GM12878 (cell line): ENCODE data around the gene LYPLA2. TPM values are rescaled to one million over a fixed set of nuclear protein-coding genes. Genes with fewer than 3 reads are reported as not detected.

ENCODE experiments used
- ATF7 ChIP-seq: fragments of 450-650 bp; IDR thresholded peaks from 2 replicates; pipeline ENCODE4 v1.6.1; 2016; ENCODE audit warnings: low read depth, mild to moderate bottlenecking
- CBX3 ChIP-seq: fragments of 200-600 bp; sonication (generic); IDR thresholded peaks from 2 replicates; pipeline ENCODE4 v1.6.1; 2016; ENCODE audit warnings: low read depth, borderline replicate concordance
- CREM ChIP-seq: IDR thresholded peaks from 2 replicates; pipeline ENCODE4 v1.6.1; 2014; ENCODE audit warnings: antibody characterized with exemption, low read depth
- E2F4 ChIP-seq: IDR thresholded peaks from 2 replicates; pipeline ENCODE4 v1.6.1; 2012; ENCODE audit warnings: low read depth, low read length, improper control_type of control experiment
- EZH2 ChIP-seq: IDR thresholded peaks from 2 replicates; pipeline ENCODE4 v1.6.1; 2012; ENCODE audit warnings: low read depth, mild to moderate bottlenecking, control low read depth, inconsistent platforms, low read length, borderline replicate concordance; ENCODE audit not compliant: control insufficient read depth
- FOXM1 ChIP-seq: IDR thresholded peaks from 2 replicates; pipeline ENCODE4 v1.6.1; 2012; ENCODE audit warnings: low read depth, mild to moderate bottlenecking, inconsistent platforms, low read length, moderate library complexity
- HCFC1 ChIP-seq: fragments of 150-350 bp; IDR thresholded peaks from 2 replicates; pipeline ENCODE4 v1.6.1; 2014; ENCODE audit warnings: low read length
- HDGF ChIP-seq: fragments of 450-650 bp; IDR thresholded peaks from 2 replicates; pipeline ENCODE4 v1.6.1; 2016; ENCODE audit warnings: antibody characterized with exemption
- IKZF2 ChIP-seq, 2 experiments: fragments of 450-650 bp; IDR thresholded peaks; 2 replicates each; pipeline ENCODE4 v1.6.1; 2017; ENCODE audit warnings: mild to moderate bottlenecking in 2 of 2, moderate library complexity in 2 of 2
- KAT2A ChIP-seq: conservative IDR thresholded peaks from 2 replicates; pipeline ENCODE4 v1.6.1; 2011; ENCODE audit warnings: low read depth, low read length; ENCODE audit not compliant: control insufficient read depth
- NBN ChIP-seq: fragments of 450-650 bp; IDR thresholded peaks from 2 replicates; pipeline ENCODE4 v1.6.1; 2016
- NKRF ChIP-seq: fragments of 450-650 bp; conservative IDR thresholded peaks from 2 replicates; pipeline ENCODE4 v1.6.1; 2017; ENCODE audit warnings: mild to moderate bottlenecking, moderate library complexity
- PAX5 ChIP-seq: IDR thresholded peaks from 2 replicates; pipeline ENCODE4 v1.6.1; 2011; ENCODE audit warnings: low read depth, low read length, borderline replicate concordance
- SUPT20H ChIP-seq: IDR thresholded peaks from 2 replicates; pipeline ENCODE4 v1.6.1; 2011; ENCODE audit warnings: low read depth, mild to moderate bottlenecking, low read length, moderate library complexity, borderline replicate concordance; ENCODE audit not compliant: control insufficient read depth
- TCF7 ChIP-seq: IDR thresholded peaks from 2 replicates; pipeline ENCODE4 v1.6.1; 2014; ENCODE audit warnings: antibody characterized with exemption, borderline replicate concordance
- YBX1 ChIP-seq: fragments of 450-650 bp; IDR thresholded peaks from 2 replicates; pipeline ENCODE4 v1.6.1; 2016; ENCODE audit warnings: antibody characterized with exemption
- YY1 ChIP-seq: IDR thresholded peaks from 2 replicates; pipeline ENCODE4 v1.6.1; 2011; ENCODE audit warnings: low read depth, mild to moderate bottlenecking, low read length
- ZNF274 ChIP-seq: IDR thresholded peaks from one replicate; pipeline ENCODE4 v1.8.0; 2011; ENCODE audit not compliant: insufficient read length, insufficient read depth
- ZNF622 ChIP-seq: fragments of 450-650 bp; IDR thresholded peaks from 2 replicates; pipeline ENCODE4 v1.6.1; 2017; ENCODE audit warnings: mild to moderate bottlenecking, inconsistent platforms
- polyA plus RNA-seq, 11 experiments: library from polyadenylated mRNA; depleted of rRNA in 4 of 11; unstranded in 6 of 11; stranded (reverse) in 5 of 11; fragments of >200 nt; fragmentation: Nextera tagmentation in 4 of 11; fragmentation: Illumina TruSeq in 1 of 11; extraction: Ambion mirVana in 4 of 11; extraction: Trizol in 1 of 11; gene quantifications; 1 replicate in 1 of 11; 2 replicates in 10 of 11; pipeline versions ENCODE4 v1.2.1 to v1.2.3, GENCODE V29; 2011 to 2016; ENCODE audit warnings: inconsistent platforms in 2 of 11, missing spikeins in 2 of 11, low read depth in 1 of 11
- total RNA-seq, 4 experiments: library from RNA; depleted of rRNA in 3 of 4; stranded (reverse); fragments of >200 nt in 3 of 4; fragmentation: Illumina TruSeq in 1 of 4; extraction: Trizol in 1 of 4; gene quantifications; 2 replicates each; pipeline versions ENCODE4 v1.2.1 to v1.2.3, GENCODE V29; 2013 to 2021
- TF ChIP-seq, protein P1 (sequence below): fragments of 450-650 bp; IDR thresholded peaks from 2 replicates; pipeline ENCODE4 v1.6.1; 2017; ENCODE audit warnings: mild to moderate bottlenecking
- TF ChIP-seq, protein P2 (sequence below): fragments of 150-350 bp; IDR thresholded peaks from 2 replicates; pipeline ENCODE4 v1.6.1; 2014; ENCODE audit warnings: mild to moderate bottlenecking, low read depth, low read length
- TF ChIP-seq, protein P3 (sequence below): IDR thresholded peaks from 2 replicates; pipeline ENCODE4 v1.6.1; 2011; ENCODE audit warnings: borderline replicate concordance, low read depth, mild to moderate bottlenecking, moderate library complexity, mixed read lengths, low read length; ENCODE audit not compliant: insufficient read depth; ENCODE audit errors: extremely low read length

Gene LYPLA2
- total and polyA plus RNA-seq, 10 of the 15 experiments (the other 5 are each of a cell fraction or from before 2014, with no cell fraction given), result 2.7 to 129 (median 62.3) TPM

- TF ChIP-seq, protein P1, sequence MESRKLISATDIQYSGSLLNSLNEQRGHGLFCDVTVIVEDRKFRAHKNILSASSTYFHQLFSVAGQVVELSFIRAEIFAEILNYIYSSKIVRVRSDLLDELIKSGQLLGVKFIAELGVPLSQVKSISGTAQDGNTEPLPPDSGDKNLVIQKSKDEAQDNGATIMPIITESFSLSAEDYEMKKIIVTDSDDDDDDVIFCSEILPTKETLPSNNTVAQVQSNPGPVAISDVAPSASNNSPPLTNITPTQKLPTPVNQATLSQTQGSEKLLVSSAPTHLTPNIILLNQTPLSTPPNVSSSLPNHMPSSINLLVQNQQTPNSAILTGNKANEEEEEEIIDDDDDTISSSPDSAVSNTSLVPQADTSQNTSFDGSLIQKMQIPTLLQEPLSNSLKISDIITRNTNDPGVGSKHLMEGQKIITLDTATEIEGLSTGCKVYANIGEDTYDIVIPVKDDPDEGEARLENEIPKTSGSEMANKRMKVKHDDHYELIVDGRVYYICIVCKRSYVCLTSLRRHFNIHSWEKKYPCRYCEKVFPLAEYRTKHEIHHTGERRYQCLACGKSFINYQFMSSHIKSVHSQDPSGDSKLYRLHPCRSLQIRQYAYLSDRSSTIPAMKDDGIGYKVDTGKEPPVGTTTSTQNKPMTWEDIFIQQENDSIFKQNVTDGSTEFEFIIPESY, result no peak
- no peak for TF ChIP-seq KAT2A
- TF ChIP-seq PAX5, result peak; percentile 13; the same call in 1 of the 2 replicates
- TF ChIP-seq FOXM1, result no peak
- peak in 1 of 2 experiments; percentile 26; a peak in 1 of 4 replicates for TF ChIP-seq IKZF2 (IDR thresholded peaks at IDR 0.05)
- TF ChIP-seq ATF7, result no peak
- peak; percentile 87 for TF ChIP-seq NKRF
- no peak for TF ChIP-seq CBX3
- TF ChIP-seq ZNF274, result no peak
- no peak for TF ChIP-seq HDGF
- TF ChIP-seq, protein P2, sequence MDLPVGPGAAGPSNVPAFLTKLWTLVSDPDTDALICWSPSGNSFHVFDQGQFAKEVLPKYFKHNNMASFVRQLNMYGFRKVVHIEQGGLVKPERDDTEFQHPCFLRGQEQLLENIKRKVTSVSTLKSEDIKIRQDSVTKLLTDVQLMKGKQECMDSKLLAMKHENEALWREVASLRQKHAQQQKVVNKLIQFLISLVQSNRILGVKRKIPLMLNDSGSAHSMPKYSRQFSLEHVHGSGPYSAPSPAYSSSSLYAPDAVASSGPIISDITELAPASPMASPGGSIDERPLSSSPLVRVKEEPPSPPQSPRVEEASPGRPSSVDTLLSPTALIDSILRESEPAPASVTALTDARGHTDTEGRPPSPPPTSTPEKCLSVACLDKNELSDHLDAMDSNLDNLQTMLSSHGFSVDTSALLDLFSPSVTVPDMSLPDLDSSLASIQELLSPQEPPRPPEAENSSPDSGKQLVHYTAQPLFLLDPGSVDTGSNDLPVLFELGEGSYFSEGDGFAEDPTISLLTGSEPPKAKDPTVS, result no peak
- TF ChIP-seq YY1, result peak; percentile 99
- peak; percentile 65 for TF ChIP-seq HCFC1
- TF ChIP-seq CREM, result peak; percentile 21; the same call in 1 of the 2 replicates
- TF ChIP-seq, protein P3, sequence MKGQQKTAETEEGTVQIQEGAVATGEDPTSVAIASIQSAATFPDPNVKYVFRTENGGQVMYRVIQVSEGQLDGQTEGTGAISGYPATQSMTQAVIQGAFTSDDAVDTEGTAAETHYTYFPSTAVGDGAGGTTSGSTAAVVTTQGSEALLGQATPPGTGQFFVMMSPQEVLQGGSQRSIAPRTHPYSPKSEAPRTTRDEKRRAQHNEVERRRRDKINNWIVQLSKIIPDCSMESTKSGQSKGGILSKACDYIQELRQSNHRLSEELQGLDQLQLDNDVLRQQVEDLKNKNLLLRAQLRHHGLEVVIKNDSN, result peak; percentile 93
- TF ChIP-seq NBN, result peak; percentile 76; the same call in 1 of the 2 replicates
- no peak for TF ChIP-seq YBX1
- TF ChIP-seq TCF7, result no peak
- no peak for TF ChIP-seq SUPT20H
- TF ChIP-seq E2F4, result no peak
- TF ChIP-seq EZH2, result no peak
- no peak for TF ChIP-seq ZNF622
These were observed 34.3 kb downstream of the LYPLA2 start, which contains the start of gene HMGCL (continued) for GRCh38 chr1:23825076-23825761.
